Smooth muscle cell (in vitro differentiated cells): Measurements from ENCODE around the gene ZNF620. TPM values are rescaled to one million over a fixed set of nuclear protein-coding genes. Genes with fewer than 3 reads are reported as not detected.
A peak's percentile ranks its signal among the peaks of the same experiment; 100 is the strongest.

Source experiments
- DNase-seq: peaks from one replicate; lab custom pipeline; 2025; ENCODE audit not compliant: unreplicated experiment; lab: John Stamatoyannopoulos, UW
- H2AFZ ChIP-seq: fragments of 200-600 bp; sonication (generic); 2 replicates; pipeline ENCODE4 v1.6.0; 2016; ENCODE audit warnings: antibody characterized with exemption, low read depth, mild to moderate bottlenecking
- H3F3A ChIP-seq: fragments of 200-600 bp; sonication (generic); 2 replicates; pipeline ENCODE4 v1.6.0; 2017; ENCODE audit warnings: antibody characterized with exemption, low read depth
- H3K27ac ChIP-seq: fragments of 200-600 bp; sonication (generic); 2 replicates; pipeline ENCODE4 v1.5.1; 2016; ENCODE audit warnings: low read depth, mild to moderate bottlenecking
- H3K27me3 ChIP-seq: fragments of 200-600 bp; sonication (generic); 2 replicates; pipeline ENCODE4 v1.6.1; 2016; ENCODE audit warnings: low read depth, mild to moderate bottlenecking
- H3K36me3 ChIP-seq: fragments of 200-600 bp; sonication (generic); 2 replicates; pipeline ENCODE4 v1.5.1; 2016; ENCODE audit warnings: low read depth
- H3K4me1 ChIP-seq: fragments of 200-600 bp; sonication (generic); 2 replicates; pipeline ENCODE4 v1.5.1; 2016; ENCODE audit warnings: low read depth
- H3K4me2 ChIP-seq: fragments of 200-600 bp; sonication (generic); 2 replicates; pipeline ENCODE4 v1.6.0; 2016; ENCODE audit warnings: mild to moderate bottlenecking
- H3K4me3 ChIP-seq: fragments of 200-600 bp; sonication (generic); 2 replicates; pipeline ENCODE4 v1.5.1; 2016; ENCODE audit warnings: mild to moderate bottlenecking
- H3K79me2 ChIP-seq: fragments of 200-600 bp; sonication (generic); 2 replicates; pipeline ENCODE4 v1.6.0; 2016; ENCODE audit warnings: low read depth, mild to moderate bottlenecking
- H3K9ac ChIP-seq: fragments of 200-600 bp; sonication (generic); 2 replicates; pipeline ENCODE4 v1.6.0; 2016; ENCODE audit warnings: low read depth
- H3K9me3 ChIP-seq: fragments of 200-600 bp; sonication (generic); replicated peaks from 2 replicates; pipeline ENCODE4 v1.5.1; 2016; ENCODE audit warnings: low read depth
- H4K20me1 ChIP-seq: fragments of 200-600 bp; sonication (generic); 2 replicates; pipeline ENCODE4 v1.6.0; 2016; ENCODE audit warnings: low read depth
- CTCF ChIP-seq: fragments of 200-600 bp; sonication (generic); IDR thresholded peaks from 2 replicates; pipeline ENCODE4 v1.5.1; 2017; ENCODE audit warnings: borderline replicate concordance, mild to moderate bottlenecking, antibody characterized with exemption; ENCODE audit not compliant: insufficient read depth, poor library complexity, severe bottlenecking
- WGBS: methylation state at CpG from one replicate; pipeline ENCODE4 v1.1.7; 2016; ENCODE audit warnings: low lambda C conversion rate; 5-methylcytosine and 5-hydroxymethylcytosine counted together
- polyA plus RNA-seq: library from polyadenylated mRNA; unstranded; fragments of >200 nt; fragmentation: Nextera tagmentation; extraction: Ambion mirVana; gene quantifications from 2 replicates; pipeline ENCODE4 v1.2.1, GENCODE V29; 2016
- total RNA-seq: library from RNA; depleted of rRNA; stranded (reverse); fragments of >200 nt; gene quantifications from 2 replicates; pipeline ENCODE4 v1.2.3, GENCODE V29; 2014

The ZNF620 gene
- total and polyA plus RNA-seq, 2 experiments from 2014 or later, result 0.58 to 0.63 TPM

GRCh38 chr3:40521254-40521653 is 15.4 kb downstream of the ZNF620 start:
- 77% methylated on average over 3 of the region's 3 CpGs for WGBS
- no peaks in the 10 kb centered on the region for H3K9me3 ChIP-seq
- H2AFZ ChIP-seq, result no peak overlapping the region
- no peak for TF ChIP-seq CTCF
- H3K4me1 ChIP-seq, result peaks cover 16% of the 10 kb centered on the region
- no peaks in the 10 kb centered on the region for H3K36me3 ChIP-seq
- no peaks in the 10 kb centered on the region for H4K20me1 ChIP-seq
- H3K79me2 ChIP-seq, result peaks cover 14% of the 10 kb centered on the region
- H3K9ac ChIP-seq, result no peak overlapping the region
- no peak overlapping the region for H3K4me2 ChIP-seq
- H3K27me3 ChIP-seq, result no peaks in the 10 kb centered on the region
- no peak for DNase-seq
- H3K4me3 ChIP-seq, result no peak overlapping the region
- no peak overlapping the region for H3K27ac ChIP-seq
- H3F3A ChIP-seq, result no peaks in the 10 kb centered on the region

- H3K36me3 ChIP-seq, result no peaks in the 10 kb centered on the region
- no peak for DNase-seq
- peak overlapping the region; percentile 93 for H3K4me3 ChIP-seq
- H4K20me1 ChIP-seq, result no peaks in the 10 kb centered on the region
- 83% methylated on average over 2 of the region's 2 CpGs for WGBS
- no peak for TF ChIP-seq CTCF
- peak overlapping the region; percentile 72 for H3K27ac ChIP-seq
- no peaks in the 10 kb centered on the region for H3F3A ChIP-seq
- H3K9ac ChIP-seq, result no peak overlapping the region
- no peak overlapping the region for H2AFZ ChIP-seq
- H3K27me3 ChIP-seq, result no peaks in the 10 kb centered on the region
- H3K4me2 ChIP-seq, result peak overlapping the region; percentile 94
- peaks cover 16% of the 10 kb centered on the region for H3K4me1 ChIP-seq
- H3K79me2 ChIP-seq, result peaks cover 34% of the 10 kb centered on the region
- H3K9me3 ChIP-seq, result no peaks in the 10 kb centered on the region
These were observed 17.9 kb downstream of the ZNF620 start for GRCh38 chr3:40523781-40524180.

- H3K27ac ChIP-seq, result peak overlapping the region; percentile 72
- no peaks in the 10 kb centered on the region for H3K27me3 ChIP-seq
- H4K20me1 ChIP-seq, result no peaks in the 10 kb centered on the region
- H3K36me3 ChIP-seq, result no peaks in the 10 kb centered on the region
- peak overlapping the region; percentile 94 for H3K4me2 ChIP-seq
- H3K79me2 ChIP-seq, result peaks cover 34% of the 10 kb centered on the region
- 39% methylated on average over 5 of the region's 5 CpGs for WGBS
- H3K9me3 ChIP-seq, result no peaks in the 10 kb centered on the region
- DNase-seq, result no peak
- no peak for TF ChIP-seq CTCF
- peak overlapping the region; percentile 94 for H3K9ac ChIP-seq
- no peaks in the 10 kb centered on the region for H3F3A ChIP-seq
- peaks cover 16% of the 10 kb centered on the region for H3K4me1 ChIP-seq
- peak overlapping the region; percentile 97 for H2AFZ ChIP-seq
- H3K4me3 ChIP-seq, result peak overlapping the region; percentile 93
These were observed 18.4 kb downstream of the ZNF620 start for GRCh38 chr3:40524222-40524567.

GRCh38 chr3:40524568-40525285 is 18.9 kb downstream of the ZNF620 start, which contains the start of gene ZNF621:
ZNF621 (plus strand) TSS chr3:40524960; CDS start chr3:40525841, 881 bp downstream.
- H2AFZ ChIP-seq, result peak within 1 kb of the TSS; percentile 97
- H3F3A ChIP-seq, result no peaks in the 10 kb centered on the region
- H3K9me3 ChIP-seq, result no peaks in the 10 kb centered on the region
- 1% methylated on average over 48 of the region's 59 CpGs for WGBS
- peak; percentile 57 for DNase-seq
- peak within 1 kb of the TSS; percentile 72 for H3K27ac ChIP-seq
- peak within 1 kb of the TSS; percentile 93 for H3K4me3 ChIP-seq
- peaks cover 1% of the 10 kb centered on the region for H3K36me3 ChIP-seq
- H4K20me1 ChIP-seq, result no peaks in the 10 kb centered on the region
- peaks cover 16% of the 10 kb centered on the region for H3K4me1 ChIP-seq
- H3K9ac ChIP-seq, result peak within 1 kb of the TSS; percentile 94
- peak within 1 kb of the TSS; percentile 94 for H3K4me2 ChIP-seq
- no peaks in the 10 kb centered on the region for H3K27me3 ChIP-seq
- peaks cover 34% of the 10 kb centered on the region for H3K79me2 ChIP-seq
- TF ChIP-seq CTCF, result no peak
